HG03520 (cell line): ENCODE measurements around the gene MEPCE.
"Not testable (repeated sequence)": the region's sequence is repeated elsewhere in the genome, so short reads cannot be mapped to it uniquely, and the experiment has no call there.

Source experiments
- ATAC-seq: cut with Tn5 transposase; IDR thresholded peaks from one replicate; pipeline ENCODE4 v1.9.1; 2021; ENCODE audit warnings: mild to moderate bottlenecking, moderate library complexity; ENCODE audit not compliant: unreplicated experiment

Gene MEPCE

GRCh38 chr7:100433276-100433591 is 3.6 kb downstream of the MEPCE start:
- ATAC-seq: no peak

- ATAC-seq: no peak
Observed at GRCh38 chr7:100433592-100434296, 4.1 kb downstream of the MEPCE start.

GRCh38 chr7:100434297-100435144 is 4.9 kb downstream of the MEPCE start:
- ATAC-seq: no peak

- ATAC-seq: peak; percentile 22
Observed at GRCh38 chr7:100435401-100436304, 6.0 kb downstream of the MEPCE start.

GRCh38 chr7:100437150-100438100 is 7.8 kb downstream of the MEPCE start:
- ATAC-seq: no peak

- ATAC-seq: no peak
Observed at GRCh38 chr7:100438172-100438571, 8.5 kb downstream of the MEPCE start.

GRCh38 chr7:100438731-100439130 is 9.1 kb downstream of the MEPCE start:
- ATAC-seq: not testable (repeated sequence)

- ATAC-seq: not testable (repeated sequence)
Observed at GRCh38 chr7:100439244-100439643, 9.6 kb downstream of the MEPCE start.

- ATAC-seq: no peak
Observed at GRCh38 chr7:100441641-100442535, 12.3 kb downstream of the MEPCE start.

GRCh38 chr7:100443096-100443840 is 13.6 kb downstream of the MEPCE start:
- ATAC-seq: no peak

GRCh38 chr7:100444311-100445278 is 15.0 kb downstream of the MEPCE start:
- no peak for ATAC-seq

GRCh38 chr7:100446040-100446439 is 16.4 kb downstream of the MEPCE start:
- no peak for ATAC-seq

GRCh38 chr7:100447363-100447762 is 17.7 kb downstream of the MEPCE start:
- ATAC-seq: not testable (repeated sequence)

- no peak for ATAC-seq
Observed at GRCh38 chr7:100449190-100449795, 19.7 kb downstream of the MEPCE start.

- ATAC-seq: no peak
Observed at GRCh38 chr7:100452513-100452912, 22.9 kb downstream of the MEPCE start.

- not testable (repeated sequence) for ATAC-seq
Observed at GRCh38 chr7:100453854-100454253, 24.2 kb downstream of the MEPCE start.

- ATAC-seq: no peak
Observed at GRCh38 chr7:100455206-100455605, 25.6 kb downstream of the MEPCE start.
